DND-41 (cell line): Measurements from ENCODE around the gene CYB5R3.

Experiments
- ATAC-seq: fragments of 200-7000 bp; cut with Tn5 transposase; 3 replicates; pipeline ENCODE4 v1.9.1; 2021; ENCODE audit warnings: low read depth; ENCODE audit not compliant: insufficient read depth
- DNase-seq: peaks from one replicate; pipeline ENCODE4 v3.0.0-alpha.2; 2020
- H2AFZ ChIP-seq: 2 replicates; pipeline ENCODE4 v1.6.0; 2012; ENCODE audit warnings: low read depth, low read length
- H3K27ac ChIP-seq: 2 replicates; pipeline ENCODE4 v1.5.1; 2012; ENCODE audit warnings: low read length, inconsistent platforms
- H3K27me3 ChIP-seq: fragments of 200-600 bp; sonication (generic); 2 replicates; pipeline ENCODE4 v1.6.0; 2012; ENCODE audit warnings: low read length, mild to moderate bottlenecking, inconsistent platforms; ENCODE audit not compliant: insufficient read depth, poor library complexity
- H3K36me3 ChIP-seq: 2 replicates; pipeline ENCODE4 v1.5.1; 2012; ENCODE audit warnings: low read length, inconsistent platforms; ENCODE audit not compliant: insufficient read depth
- H3K4me1 ChIP-seq: 2 replicates; pipeline ENCODE4 v1.5.1; 2012; ENCODE audit warnings: mild to moderate bottlenecking, low read length; ENCODE audit not compliant: insufficient read depth
- H3K4me2 ChIP-seq: 2 replicates; pipeline ENCODE4 v1.6.0; 2012; ENCODE audit warnings: mild to moderate bottlenecking, moderate library complexity, low read length, inconsistent platforms; ENCODE audit not compliant: insufficient read depth
- H3K4me3 ChIP-seq, 2 experiments: fragments of 200-600 bp in 1 of 2; shearing (Covaris generic) in 1 of 2; 2 replicates each; pipeline ENCODE4 v1.5.1; 2012 to 2016; ENCODE audit warnings: inconsistent platforms in 2 of 2, low read length in 2 of 2, mild to moderate bottlenecking in 2 of 2, low read depth in 1 of 2, moderate library complexity in 1 of 2
- H3K79me2 ChIP-seq: 2 replicates; pipeline ENCODE4 v1.6.0; 2012; ENCODE audit warnings: low read length, inconsistent platforms; ENCODE audit not compliant: insufficient read depth
- H3K9ac ChIP-seq: 2 replicates; pipeline ENCODE4 v1.6.0; 2012; ENCODE audit warnings: low read depth, mild to moderate bottlenecking, inconsistent platforms, low read length, moderate library complexity
- H3K9me3 ChIP-seq: 2 replicates; pipeline ENCODE4 v1.5.1; 2012; ENCODE audit warnings: low read length, moderate library complexity, mild to moderate bottlenecking, inconsistent platforms; ENCODE audit not compliant: insufficient read depth, severe bottlenecking
- H4K20me1 ChIP-seq: 2 replicates; pipeline ENCODE4 v1.6.0; 2012; ENCODE audit warnings: low read length; ENCODE audit not compliant: insufficient read depth
- EZH2 ChIP-seq: IDR thresholded peaks from 3 replicates; pipeline ENCODE4 v1.6.1; 2012; ENCODE audit warnings: borderline replicate concordance, low read depth, mild to moderate bottlenecking, moderate library complexity, low read length, inconsistent platforms; ENCODE audit not compliant: severe bottlenecking
- TF ChIP-seq, protein P1 (sequence below): IDR thresholded peaks from 2 replicates; pipeline ENCODE4 v1.5.1; 2012; ENCODE audit warnings: borderline replicate concordance, low read length, moderate library complexity, mild to moderate bottlenecking; ENCODE audit not compliant: poor library complexity, severe bottlenecking; ENCODE audit errors: extremely low read depth

CYB5R3 gene

DNA sequence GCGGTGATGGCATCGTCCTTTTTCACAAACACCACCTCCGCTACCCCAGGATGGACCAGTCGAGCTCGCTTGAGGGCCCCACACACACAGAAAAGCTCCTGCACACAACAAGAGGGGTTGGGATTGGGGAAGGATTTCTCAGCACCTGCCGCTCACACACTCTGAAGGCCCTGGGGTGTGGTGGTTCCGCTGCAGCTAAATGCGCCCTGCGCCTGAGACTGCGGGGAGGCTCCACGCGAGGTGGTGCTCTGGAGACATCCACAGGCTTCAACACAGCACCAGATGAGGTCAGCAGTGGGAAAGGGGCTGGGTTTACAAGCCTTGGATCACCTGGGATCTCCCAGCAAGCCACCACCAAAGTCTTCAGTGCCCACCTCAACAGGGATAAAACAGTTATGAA lies 57.2 kb downstream of the CYB5R3 start:
- no peak overlapping the region for H3K27ac ChIP-seq
- no peaks in the 10 kb centered on the region for H3K9me3 ChIP-seq
- no peaks in the 10 kb centered on the region; the same call in 1 of the 2 replicates for H3K79me2 ChIP-seq
- no peaks in the 10 kb centered on the region for H3K27me3 ChIP-seq
- ATAC-seq (no peak), DNase-seq (no peak)
- H3K9ac ChIP-seq: no peak overlapping the region
- no peak overlapping the region for H2AFZ ChIP-seq
- H3K4me1 ChIP-seq: no peaks in the 10 kb centered on the region
- TF ChIP-seq, protein P1, sequence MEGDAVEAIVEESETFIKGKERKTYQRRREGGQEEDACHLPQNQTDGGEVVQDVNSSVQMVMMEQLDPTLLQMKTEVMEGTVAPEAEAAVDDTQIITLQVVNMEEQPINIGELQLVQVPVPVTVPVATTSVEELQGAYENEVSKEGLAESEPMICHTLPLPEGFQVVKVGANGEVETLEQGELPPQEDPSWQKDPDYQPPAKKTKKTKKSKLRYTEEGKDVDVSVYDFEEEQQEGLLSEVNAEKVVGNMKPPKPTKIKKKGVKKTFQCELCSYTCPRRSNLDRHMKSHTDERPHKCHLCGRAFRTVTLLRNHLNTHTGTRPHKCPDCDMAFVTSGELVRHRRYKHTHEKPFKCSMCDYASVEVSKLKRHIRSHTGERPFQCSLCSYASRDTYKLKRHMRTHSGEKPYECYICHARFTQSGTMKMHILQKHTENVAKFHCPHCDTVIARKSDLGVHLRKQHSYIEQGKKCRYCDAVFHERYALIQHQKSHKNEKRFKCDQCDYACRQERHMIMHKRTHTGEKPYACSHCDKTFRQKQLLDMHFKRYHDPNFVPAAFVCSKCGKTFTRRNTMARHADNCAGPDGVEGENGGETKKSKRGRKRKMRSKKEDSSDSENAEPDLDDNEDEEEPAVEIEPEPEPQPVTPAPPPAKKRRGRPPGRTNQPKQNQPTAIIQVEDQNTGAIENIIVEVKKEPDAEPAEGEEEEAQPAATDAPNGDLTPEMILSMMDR: no peak
- no peak for TF ChIP-seq EZH2
- H4K20me1 ChIP-seq: peaks cover 12% of the 10 kb centered on the region
- no peak overlapping the region for H3K4me3 ChIP-seq
- H3K36me3 ChIP-seq: peaks cover 94% of the 10 kb centered on the region
- no peak overlapping the region for H3K4me2 ChIP-seq

DNA sequence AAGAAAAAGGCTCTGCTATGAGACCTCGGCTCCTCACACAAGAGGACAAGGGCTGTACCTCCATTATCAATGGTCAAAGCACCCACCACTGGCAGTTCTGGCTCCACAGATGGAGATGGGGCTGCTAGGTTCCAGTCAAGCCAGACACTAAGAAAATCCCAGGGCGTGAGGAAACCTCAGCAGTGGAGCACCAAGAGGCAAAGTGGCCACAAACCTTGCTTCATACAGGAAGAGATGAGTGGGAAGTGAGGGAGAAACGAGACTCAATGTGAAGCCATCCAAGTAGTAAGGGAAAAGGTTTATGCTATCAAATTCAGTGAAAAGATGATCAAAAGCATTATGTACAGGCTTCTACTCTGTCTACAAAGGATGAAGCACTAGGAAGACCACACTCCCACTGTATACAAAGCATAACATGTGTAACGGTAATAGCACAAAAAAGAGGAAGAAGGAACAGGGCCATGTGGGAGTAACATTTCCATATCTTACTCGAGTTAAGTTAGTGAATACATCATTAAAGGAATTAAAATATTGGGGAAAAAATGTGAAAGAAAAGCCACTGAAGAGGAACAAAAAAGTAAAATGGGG lies 61.5 kb downstream of the CYB5R3 start:
- Histone ChIP-seq H3K27ac (no peak overlapping the region), H3K79me2 (no peaks in the 10 kb centered on the region), H3K27me3 (no peaks in the 10 kb centered on the region), H3K4me2 (no peak overlapping the region), H4K20me1 (no peaks in the 10 kb centered on the region; the same call in 1 of the 2 replicates), H3K4me3 (no peak overlapping the region), H2AFZ (no peak overlapping the region), H3K9ac (no peak overlapping the region), H3K9me3 (no peaks in the 10 kb centered on the region), H3K4me1 (peaks cover 4% of the 10 kb centered on the region), H3K36me3 (peaks cover 91% of the 10 kb centered on the region)
- TF ChIP-seq EZH2: no peak
- TF ChIP-seq, protein P1: no peak
- DNase-seq (no peak), ATAC-seq (no peak)

DNA sequence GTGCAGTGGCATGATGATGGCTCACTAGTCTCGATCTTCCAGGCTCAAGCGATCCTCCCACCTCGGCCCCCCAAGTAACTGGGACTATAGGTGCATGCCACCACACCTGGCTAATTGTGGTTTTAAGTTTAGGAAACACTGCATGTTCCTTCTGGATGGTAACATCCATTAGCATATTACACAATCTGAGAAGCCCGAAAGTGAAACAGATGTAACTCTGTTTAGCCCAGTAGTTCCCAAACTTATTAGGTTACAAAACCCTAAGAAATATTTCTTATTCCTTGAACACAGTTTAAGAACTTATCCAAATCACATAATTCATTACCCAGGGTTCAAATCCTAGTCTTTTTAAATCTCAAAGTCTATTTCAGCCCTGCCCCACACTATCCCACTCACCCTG lies 62.8 kb downstream of the CYB5R3 start:
- no peak for ATAC-seq

More for the DNA sequence above, 62.8 kb downstream of the CYB5R3 start:
- peaks cover 9% of the 10 kb centered on the region for H3K79me2 ChIP-seq
- H4K20me1 ChIP-seq: no peaks in the 10 kb centered on the region; the same call in 1 of the 2 replicates
- H3K27me3 ChIP-seq: no peaks in the 10 kb centered on the region
- H3K9ac ChIP-seq: no peak overlapping the region
- DNase-seq: no peak
- TF ChIP-seq EZH2: no peak
- TF ChIP-seq, protein P1: no peak
- H3K27ac ChIP-seq: no peak overlapping the region
- no peak overlapping the region for H3K4me3 ChIP-seq
- no peaks in the 10 kb centered on the region for H3K9me3 ChIP-seq
- H3K4me2 ChIP-seq: no peak overlapping the region
- no peak overlapping the region for H2AFZ ChIP-seq
- H3K4me1 ChIP-seq: peaks cover 12% of the 10 kb centered on the region
- peaks cover 78% of the 10 kb centered on the region for H3K36me3 ChIP-seq
